ENCODE data around the gene CABP2. TPM values are rescaled to one million over a fixed set of nuclear protein-coding genes. Genes with fewer than 3 reads are reported as not detected.

CABP2 gene
- total and polyA plus RNA-seq, 10 of the 15 experiments (the other 5 are each of a cell fraction or from before 2014, with no cell fraction given) = not detected

- TF ChIP-seq BACH1 (IDR thresholded peaks at IDR 0.05; ENCODE audit: borderline replicate concordance) = no peak
- no peak for TF ChIP-seq NRF1 (conservative IDR thresholded peaks at IDR 0.05; ENCODE audit: low read depth, low read length)
- no peak for TF ChIP-seq ESRRA (IDR thresholded peaks at IDR 0.05; ENCODE audit: low read length)
- no peak for TF ChIP-seq ZNF274 (IDR thresholded peaks at IDR 0.05; ENCODE audit: insufficient read depth, insufficient read length)
- peak; percentile 88 for TF ChIP-seq MLLT1 (IDR thresholded peaks at IDR 0.05)
- no peak for TF ChIP-seq SPI1 (IDR thresholded peaks at IDR 0.05; ENCODE audit: borderline replicate concordance, insufficient read depth, low read depth, low read length)
- TF ChIP-seq SP1 (IDR thresholded peaks at IDR 0.05; ENCODE audit: low read depth, low read length) = peak; percentile 9
- peak; percentile 75 to 76; a peak in 3 of 4 replicates for TF ChIP-seq IKZF2 (IDR thresholded peaks at IDR 0.05)
- no peak for TF ChIP-seq RCOR1 (conservative IDR thresholded peaks at IDR 0.05; ENCODE audit: low read depth, low read length)
- TF ChIP-seq SIX5 (IDR thresholded peaks at IDR 0.05; ENCODE audit: low read depth, low read length, severe bottlenecking) = no peak
- peak; percentile 11; the same call in 1 of the 2 replicates for TF ChIP-seq ZBTB40 (IDR thresholded peaks at IDR 0.05; ENCODE audit: borderline replicate concordance)
- TF ChIP-seq KLF5 (IDR thresholded peaks at IDR 0.05; ENCODE audit: partially characterized antibody) = no peak
- TF ChIP-seq USF1 (IDR thresholded peaks at IDR 0.05; ENCODE audit: borderline replicate concordance, extremely low read length, insufficient read depth, low read depth, low read length) = no peak
- TF ChIP-seq CHD4 (IDR thresholded peaks at IDR 0.05) = no peak
- peak; percentile 43; the same call in 1 of the 2 replicates for TF ChIP-seq ATF2 (IDR thresholded peaks at IDR 0.05; ENCODE audit: low read length)
- TF ChIP-seq SMC3 (IDR thresholded peaks at IDR 0.05; ENCODE audit: borderline replicate concordance, low read length) = no peak
- TF ChIP-seq RELB (IDR thresholded peaks at IDR 0.05; ENCODE audit: low read depth) = peak; percentile 92
- TF ChIP-seq FOXK2 (IDR thresholded peaks at IDR 0.05) = no peak
- TF ChIP-seq JUND (IDR thresholded peaks at IDR 0.05; ENCODE audit: low read depth, low read length) = no peak
- no peak for TF ChIP-seq EZH2 (IDR thresholded peaks at IDR 0.05; ENCODE audit: borderline replicate concordance, control insufficient read depth, low read depth, low read length)
- 0 out of 2 replicates have a peak, but pooled peaks have one; percentile 34 for TF ChIP-seq TBL1XR1 (IDR thresholded peaks at IDR 0.05; ENCODE audit: low read depth, low read length)
Measured at GRCh38 chr11:67558084-67558772, 35.0 kb upstream of the CABP2 start (continued).
